ENCODE measurements around the gene ERGIC1. TPM values are rescaled to one million over a fixed set of nuclear protein-coding genes. Genes with fewer than 3 reads are reported as not detected.

Gene ERGIC1
- total RNA-seq, 1 experiment from 2014 or later = 89.8 TPM

GRCh38 chr5:172984244-172984953 lies 150.3 kb downstream of the ERGIC1 start:
- ChIA-PET POLR2A (interaction anchor here (0.6 to 1.8 kb wide), 5 partner anchors 25 to 345 kb away, joined by 3 to 14 read pairs (median 7); partner anchors contain the start of genes BNIP1, RPL26L1 and STC2), CTCF (interaction anchor here (0.5 to 2.0 kb wide), 25 partner anchors 13 to 553 kb away, joined by 3 to 28 read pairs (median 5); partner anchors contain the start of genes BNIP1, DUSP1, NKX2-5 and RPL26L1)
- Mint-ChIP-seq H3K27me3 (ENCODE audit: low read depth) (peaks cover 3% of the 10 kb centered on the region; the same call in 1 of the 2 replicates), H3K36me3 (no peaks in the 10 kb centered on the region), H3K27ac (peak overlapping the region; percentile 97), H3K4me3 (peak overlapping the region; percentile 98), H3K4me1 (peaks cover 9% of the 10 kb centered on the region), H3K9me3 (no peaks in the 10 kb centered on the region)
- peak; percentile 68 for DNase-seq (ENCODE audit: low spot score)
- 0 out of 2 replicates have a peak, but pooled peaks have one; percentile 4 for TF ChIP-seq FOXP1 (CRISPR knock-in tag; IDR thresholded peaks at IDR 0.05; ENCODE audit: borderline replicate concordance)
- no peak for TF ChIP-seq CREB1 (CRISPR knock-in tag; IDR thresholded peaks at IDR 0.05)
- 0 out of 2 replicates have a peak, but pooled peaks have one; percentile 5 for TF ChIP-seq AFF4 (CRISPR knock-in tag; IDR thresholded peaks at IDR 0.05; ENCODE audit: borderline replicate concordance)
- ATAC-seq = peak; percentile 73

GRCh38 chr5:172985596-172985995 lies 151.5 kb downstream of the ERGIC1 start:
- H3K4me3 Mint-ChIP-seq = peak overlapping the region; percentile 55
- H3K4me1 Mint-ChIP-seq = peaks cover 9% of the 10 kb centered on the region
- no peaks in the 10 kb centered on the region for H3K9me3 Mint-ChIP-seq
- ATAC-seq (no peak), DNase-seq (ENCODE audit: low spot score) (no peak)
- peaks cover 3% of the 10 kb centered on the region; the same call in 1 of the 2 replicates for H3K27me3 Mint-ChIP-seq (ENCODE audit: low read depth)
- no peak for TF ChIP-seq SP1 (CRISPR knock-in tag; conservative IDR thresholded peaks at IDR 0.05)
- TF ChIP-seq IRF1 (CRISPR knock-in tag; IDR thresholded peaks at IDR 0.05) = no peak
- no peak for TF ChIP-seq NFATC4 (CRISPR knock-in tag; IDR thresholded peaks at IDR 0.05)
- no peak for TF ChIP-seq FOXJ3 (CRISPR knock-in tag; IDR thresholded peaks at IDR 0.05; ENCODE audit: borderline replicate concordance)
- TF ChIP-seq KAT7 (CRISPR knock-in tag; IDR thresholded peaks at IDR 0.05; ENCODE audit: borderline replicate concordance) = no peak
- TF ChIP-seq MYBL2 (CRISPR knock-in tag; IDR thresholded peaks at IDR 0.05) = no peak
- no peak for TF ChIP-seq CREB1 (CRISPR knock-in tag; IDR thresholded peaks at IDR 0.05)
- no peak for TF ChIP-seq SMAD3 (CRISPR knock-in tag; IDR thresholded peaks at IDR 0.05; ENCODE audit: borderline replicate concordance)
- TF ChIP-seq ZNF532 (CRISPR knock-in tag; IDR thresholded peaks at IDR 0.05; ENCODE audit: borderline replicate concordance) = no peak
- TF ChIP-seq TP53 (CRISPR knock-in tag; IDR thresholded peaks at IDR 0.05) = no peak
- no peak for TF ChIP-seq ZNF219 (CRISPR knock-in tag; IDR thresholded peaks at IDR 0.05; ENCODE audit: borderline replicate concordance)
- no peak for TF ChIP-seq ATF1 (CRISPR knock-in tag; IDR thresholded peaks at IDR 0.05)
- TF ChIP-seq TEAD1 (CRISPR knock-in tag; IDR thresholded peaks at IDR 0.05) = no peak
- ChIA-PET POLR2A (no interaction called here), CTCF (no interaction called here)
- no peaks in the 10 kb centered on the region for H3K36me3 Mint-ChIP-seq
- H3K27ac Mint-ChIP-seq = peak overlapping the region; percentile 68
